Endothelial cell of umbilical vein (primary cell): Measurements from ENCODE around the gene TUBA4A.

Experiments used
- EZH2 ChIP-seq: IDR thresholded peaks from 2 replicates; pipeline ENCODE4 v1.6.1; 2012; ENCODE audit warnings: borderline replicate concordance, low read depth, mild to moderate bottlenecking, moderate library complexity, low read length, inconsistent platforms; ENCODE audit not compliant: severe bottlenecking
- POLR2A ChIP-seq: IDR thresholded peaks from 2 replicates; pipeline ENCODE4 v1.6.1; 2012; ENCODE audit warnings: low read depth, mild to moderate bottlenecking, control low read depth, low read length
- TF ChIP-seq, protein P1 (sequence below), 2 donors: IDR thresholded peaks; 1 replicate in 1 of 2; 2 replicates in 1 of 2; pipeline ENCODE4 v1.5.1; 2011; ENCODE audit warnings: low read length in 2 of 2, mild to moderate bottlenecking in 2 of 2, moderate library complexity in 2 of 2, control low read depth in 1 of 2, inconsistent platforms in 1 of 2, low read depth in 1 of 2; ENCODE audit not compliant: insufficient read depth in 1 of 2; ENCODE audit errors: extremely low read depth in 1 of 2

DNA sequence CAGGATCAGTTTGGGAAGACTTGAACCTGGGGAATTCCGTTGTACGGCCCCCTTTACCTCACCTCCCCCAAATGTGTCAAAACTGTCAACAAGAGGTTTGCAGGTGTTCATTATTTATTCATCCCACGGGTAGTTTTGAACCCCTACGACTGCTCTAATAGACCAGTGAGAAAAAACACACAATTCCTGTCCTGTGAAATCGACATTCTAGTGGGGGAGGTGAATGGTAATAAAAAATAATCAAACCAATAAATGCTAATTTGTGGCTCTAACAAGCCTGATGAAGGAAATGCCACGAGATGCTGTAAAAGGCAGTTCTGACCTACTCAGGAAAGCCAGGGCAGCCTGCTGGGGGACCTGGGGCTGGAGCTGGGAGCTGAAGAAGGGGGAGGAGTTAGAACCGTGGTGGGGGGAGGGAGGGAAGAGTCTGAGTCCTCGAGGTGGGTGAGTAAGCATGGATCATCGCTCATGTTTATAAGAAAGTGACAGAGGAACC, 25.0 kb upstream of the TUBA4A start:
- TF ChIP-seq, protein P1, sequence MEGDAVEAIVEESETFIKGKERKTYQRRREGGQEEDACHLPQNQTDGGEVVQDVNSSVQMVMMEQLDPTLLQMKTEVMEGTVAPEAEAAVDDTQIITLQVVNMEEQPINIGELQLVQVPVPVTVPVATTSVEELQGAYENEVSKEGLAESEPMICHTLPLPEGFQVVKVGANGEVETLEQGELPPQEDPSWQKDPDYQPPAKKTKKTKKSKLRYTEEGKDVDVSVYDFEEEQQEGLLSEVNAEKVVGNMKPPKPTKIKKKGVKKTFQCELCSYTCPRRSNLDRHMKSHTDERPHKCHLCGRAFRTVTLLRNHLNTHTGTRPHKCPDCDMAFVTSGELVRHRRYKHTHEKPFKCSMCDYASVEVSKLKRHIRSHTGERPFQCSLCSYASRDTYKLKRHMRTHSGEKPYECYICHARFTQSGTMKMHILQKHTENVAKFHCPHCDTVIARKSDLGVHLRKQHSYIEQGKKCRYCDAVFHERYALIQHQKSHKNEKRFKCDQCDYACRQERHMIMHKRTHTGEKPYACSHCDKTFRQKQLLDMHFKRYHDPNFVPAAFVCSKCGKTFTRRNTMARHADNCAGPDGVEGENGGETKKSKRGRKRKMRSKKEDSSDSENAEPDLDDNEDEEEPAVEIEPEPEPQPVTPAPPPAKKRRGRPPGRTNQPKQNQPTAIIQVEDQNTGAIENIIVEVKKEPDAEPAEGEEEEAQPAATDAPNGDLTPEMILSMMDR (IDR thresholded peaks at IDR 0.05; ENCODE audit: extremely low read depth in 1 of 2, insufficient read depth in 1 of 2, low read depth in 1 of 2, low read length in 2 of 2): no peak
- TF ChIP-seq POLR2A (no peak), EZH2 (no peak)
